Parathyroid adenoma (tissue), 2 donors: ENCODE data around the gene MBLAC1.
"Not testable (repeated sequence)": the region's sequence is repeated elsewhere in the genome, so short reads cannot be mapped to it uniquely, and the experiment has no call there.

Experiments
- H2AFZ ChIP-seq: fragments of 300-600 bp; sonication (generic); one replicate; pipeline ENCODE4 v1.7.0; 2017; ENCODE audit warnings: antibody characterized with exemption, mild to moderate bottlenecking
- H3K27ac ChIP-seq: fragments of 300-600 bp; sonication (generic); one replicate; pipeline ENCODE4 v1.7.0; 2017
- H3K27me3 ChIP-seq: fragments of 300-600 bp; sonication (generic); one replicate; pipeline ENCODE4 v1.7.0; 2017; ENCODE audit warnings: low read length; ENCODE audit not compliant: control insufficient read depth, insufficient read depth
- H3K36me3 ChIP-seq: fragments of 300-600 bp; sonication (generic); one replicate; pipeline ENCODE4 v1.7.0; 2017; ENCODE audit warnings: low read length; ENCODE audit not compliant: control insufficient read depth, insufficient read depth
- H3K4me1 ChIP-seq: fragments of 300-600 bp; sonication (generic); one replicate; pipeline ENCODE4 v1.7.0; 2017; ENCODE audit warnings: control low read depth
- H3K4me2 ChIP-seq: fragments of 300-600 bp; sonication (generic); one replicate; pipeline ENCODE4 v1.7.0; 2017; ENCODE audit warnings: low read length
- H3K4me3 ChIP-seq: fragments of 300-600 bp; sonication (generic); one replicate; pipeline ENCODE4 v1.7.0; 2017; ENCODE audit warnings: low read depth, low read length
- H3K79me2 ChIP-seq: fragments of 300-600 bp; sonication (generic); one replicate; pipeline ENCODE4 v1.7.0; 2017; ENCODE audit warnings: control low read depth
- H3K9ac ChIP-seq: fragments of 300-600 bp; sonication (generic); one replicate; pipeline ENCODE4 v1.7.0; 2017; ENCODE audit warnings: mild to moderate bottlenecking
- H3K9me3 ChIP-seq: fragments of 300-600 bp; sonication (generic); one replicate; pipeline ENCODE4 v1.7.0; 2017; ENCODE audit warnings: low read length; ENCODE audit not compliant: control insufficient read depth
- CTCF ChIP-seq: fragments of 300-600 bp; sonication (generic); IDR thresholded peaks from one replicate; pipeline ENCODE4 v1.7.0; 2017; ENCODE audit warnings: antibody characterized with exemption, mild to moderate bottlenecking
- donor health status: primary hyperparathyroidism.

The MBLAC1 gene

DNA sequence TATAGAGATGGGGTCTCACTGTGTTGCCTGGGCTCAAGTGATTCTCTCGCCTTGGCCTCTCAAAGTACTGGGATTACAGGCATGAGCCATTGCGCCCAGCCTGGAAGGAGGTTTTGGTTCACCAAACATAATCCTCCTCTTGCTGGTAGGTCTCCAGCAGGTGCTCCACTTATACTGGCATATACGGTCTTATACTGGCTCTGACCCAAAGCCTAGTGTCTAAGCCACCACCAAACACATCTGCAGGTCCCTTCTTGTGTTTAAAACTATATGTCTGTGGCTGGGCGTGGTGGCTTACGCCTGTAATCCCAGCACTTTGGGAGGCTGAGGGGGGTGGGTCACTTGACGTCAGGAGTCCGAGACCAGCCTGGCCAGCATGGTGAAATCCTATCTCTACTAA, 5.4 kb downstream of the MBLAC1 start:
- H3K9ac ChIP-seq = no peak overlapping the region
- no peaks in the 10 kb centered on the region for H3K9me3 ChIP-seq
- no peaks in the 10 kb centered on the region for H3K79me2 ChIP-seq
- H2AFZ ChIP-seq = no peak overlapping the region
- no peak overlapping the region for H3K4me2 ChIP-seq
- TF ChIP-seq CTCF = no peak
- H3K4me3 ChIP-seq = no peak overlapping the region
- no peak overlapping the region for H3K27ac ChIP-seq
- peaks cover 3% of the 10 kb centered on the region for H3K4me1 ChIP-seq
- no peaks in the 10 kb centered on the region for H3K36me3 ChIP-seq
- no peaks in the 10 kb centered on the region for H3K27me3 ChIP-seq

DNA sequence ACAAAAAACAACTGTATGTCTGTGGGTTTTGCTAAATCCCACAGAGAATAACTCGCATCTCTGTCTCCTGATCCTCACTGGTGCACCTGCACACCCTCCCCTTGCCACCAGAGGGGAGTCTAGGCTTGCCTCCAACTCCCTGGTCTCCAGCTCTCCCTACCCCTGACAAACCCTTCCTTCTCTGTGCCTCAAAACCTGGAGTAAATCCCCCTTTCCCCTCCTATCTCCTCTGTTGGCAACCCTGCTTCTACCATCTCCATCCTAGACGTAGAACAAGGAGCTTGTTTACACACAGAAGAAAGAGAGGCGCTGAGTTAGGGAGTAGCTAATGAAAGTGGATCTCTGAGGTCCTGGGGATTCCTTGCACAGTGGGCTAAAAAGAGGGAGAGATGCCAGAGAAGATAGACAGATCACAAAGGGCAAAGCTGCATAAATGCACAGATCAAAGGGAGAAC, 6.0 kb downstream of the MBLAC1 start:
- Histone ChIP-seq H3K79me2 (no peaks in the 10 kb centered on the region), H2AFZ (peak overlapping the region; percentile 10), H3K9me3 (no peaks in the 10 kb centered on the region), H3K27ac (no peak overlapping the region), H3K27me3 (no peaks in the 10 kb centered on the region), H3K4me1 (peaks cover 3% of the 10 kb centered on the region), H3K9ac (no peak overlapping the region), H3K4me3 (no peak overlapping the region), H3K4me2 (no peak overlapping the region), H3K36me3 (no peaks in the 10 kb centered on the region)
- peak; percentile 92 for TF ChIP-seq CTCF

GRCh38 chr7:100137851-100138760, 11.3 kb downstream of the MBLAC1 start:
- no peak for TF ChIP-seq CTCF
- H3K4me3 ChIP-seq = no peak overlapping the region
- H3K9ac ChIP-seq = no peak overlapping the region
- H3K27ac ChIP-seq = no peak overlapping the region
- no peak overlapping the region for H3K4me2 ChIP-seq
- H3K4me1 ChIP-seq = no peaks in the 10 kb centered on the region
- no peaks in the 10 kb centered on the region for H3K9me3 ChIP-seq
- no peaks in the 10 kb centered on the region for H3K36me3 ChIP-seq
- H2AFZ ChIP-seq = no peak overlapping the region
- no peaks in the 10 kb centered on the region for H3K27me3 ChIP-seq
- H3K79me2 ChIP-seq = no peaks in the 10 kb centered on the region

DNA sequence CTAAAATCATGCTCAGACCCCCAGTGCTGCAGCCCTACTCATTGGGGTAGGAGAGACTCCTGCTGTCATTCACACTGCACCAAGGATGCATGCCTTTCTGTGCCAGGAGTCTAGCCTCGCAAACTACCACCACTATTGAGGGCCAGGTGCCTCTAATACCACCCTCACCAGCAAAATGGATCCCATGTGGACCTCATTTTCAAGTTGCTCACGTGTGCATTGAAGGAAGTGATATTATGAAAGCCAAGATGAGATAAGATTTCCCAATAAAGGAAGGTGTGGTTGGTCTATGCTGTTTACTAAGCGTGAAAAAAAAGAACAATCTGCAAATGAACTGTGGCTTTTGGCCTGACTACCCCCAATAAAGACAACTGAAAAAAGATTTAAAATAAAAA, 14.8 kb downstream of the MBLAC1 start:
- no peak for TF ChIP-seq CTCF
- H3K4me1 ChIP-seq = no peaks in the 10 kb centered on the region
- H3K9ac ChIP-seq = no peak overlapping the region
- no peak overlapping the region for H3K4me3 ChIP-seq
- no peaks in the 10 kb centered on the region for H3K36me3 ChIP-seq
- H3K27me3 ChIP-seq = no peaks in the 10 kb centered on the region
- no peak overlapping the region for H3K4me2 ChIP-seq
- H3K79me2 ChIP-seq = no peaks in the 10 kb centered on the region
- H3K9me3 ChIP-seq = no peaks in the 10 kb centered on the region
- no peak overlapping the region for H2AFZ ChIP-seq
- no peak overlapping the region for H3K27ac ChIP-seq

GRCh38 chr7:100142461-100142860, 15.7 kb downstream of the MBLAC1 start:
- no peaks in the 10 kb centered on the region for H3K79me2 ChIP-seq
- no peaks in the 10 kb centered on the region for H3K9me3 ChIP-seq
- H2AFZ ChIP-seq = no peak overlapping the region
- TF ChIP-seq CTCF = no peak
- H3K4me2 ChIP-seq = no peak overlapping the region
- H3K4me1 ChIP-seq = no peaks in the 10 kb centered on the region
- H3K4me3 ChIP-seq = no peak overlapping the region
- no peak overlapping the region for H3K27ac ChIP-seq
- no peaks in the 10 kb centered on the region for H3K36me3 ChIP-seq
- H3K27me3 ChIP-seq = no peaks in the 10 kb centered on the region
- H3K9ac ChIP-seq = no peak overlapping the region

GRCh38 chr7:100146350-100146749, 19.6 kb downstream of the MBLAC1 start:
- H3K4me2 ChIP-seq, H3K36me3 ChIP-seq, H3K27ac ChIP-seq, H3K4me3 ChIP-seq, H3K27me3 ChIP-seq, H3K9ac ChIP-seq, H3K9me3 ChIP-seq, H3K4me1 ChIP-seq, H2AFZ ChIP-seq, H3K79me2 ChIP-seq: not testable (repeated sequence)
